B cell (primary cell): ENCODE results near the gene NOS2. TPM values are rescaled to one million over a fixed set of nuclear protein-coding genes. Genes with fewer than 3 reads are reported as not detected.

Source experiments
- ATAC-seq: fragments of 200-7000 bp; cut with Tn5 transposase; one replicate; pipeline ENCODE4 v1.10.0; 2021; ENCODE audit warnings: low read depth, mild to moderate bottlenecking, moderate number of reproducible peaks, moderate library complexity
- CTCF ChIA-PET: fragments of 350-600 bp; sonication (Branson Sonifier 250); formaldehyde crosslinking; loops from one replicate; lab custom pipeline; 2021; ENCODE audit warnings: antibody characterized with exemption, inconsistent platforms; lab: Charles Lee
- POLR2A ChIA-PET: fragments of 350-600 bp; sonication (Branson Sonifier 250); formaldehyde crosslinking; loops from one replicate; lab custom pipeline; 2021; ENCODE audit warnings: antibody characterized with exemption; lab: Charles Lee
- DNase-seq: peaks from one replicate; pipeline ENCODE4 v3.0.0; 2013
- H2AFZ ChIP-seq: 2 replicates; pipeline ENCODE4 v1.6.1; 2012; ENCODE audit warnings: mild to moderate bottlenecking, low read depth, low read length; ENCODE audit not compliant: insufficient read depth, poor library complexity, severe bottlenecking
- H3K27ac ChIP-seq, 2 donors: 1 replicate in 1 of 2; 2 replicates in 1 of 2; pipeline ENCODE4 v1.5.1; 2012 to 2013; ENCODE audit warnings: low read length in 2 of 2, mild to moderate bottlenecking in 2 of 2, moderate library complexity in 1 of 2
- H3K27me3 ChIP-seq, 4 experiments: fragments of 200-600 bp in 1 of 4; sonication (generic) in 1 of 4; replicated peaks in 1 of 4; 1 replicate in 2 of 4; 2 replicates in 2 of 4; pipeline versions ENCODE4 v1.6.1 to v1.7.0; 2013 to 2016; ENCODE audit warnings: low read length in 3 of 4, mild to moderate bottlenecking in 2 of 4, mixed read lengths in 1 of 4, moderate library complexity in 1 of 4; ENCODE audit not compliant: insufficient read depth in 4 of 4, control insufficient read depth in 3 of 4; ENCODE audit errors: control extremely low read depth in 1 of 4
- H3K36me3 ChIP-seq, 2 experiments: replicated peaks in 1 of 2; 1 replicate in 1 of 2; 2 replicates in 1 of 2; pipeline versions ENCODE4 v1.6.1 to v1.7.1; 2013; ENCODE audit warnings: low read length in 1 of 2; ENCODE audit not compliant: insufficient read depth in 2 of 2, control insufficient read depth in 1 of 2; ENCODE audit errors: control extremely low read depth in 1 of 2, extremely low read depth in 1 of 2
- H3K4me1 ChIP-seq, 2 donors: fragments of 200-600 bp in 1 of 2; sonication (generic) in 1 of 2; 1 replicate in 1 of 2; 2 replicates in 1 of 2; pipeline versions ENCODE4 v1.5.1 to v1.6.1; 2013 to 2017; ENCODE audit warnings: low read length in 2 of 2; ENCODE audit not compliant: control insufficient read depth in 2 of 2, insufficient read depth in 2 of 2
- H3K4me2 ChIP-seq: replicated peaks from 2 replicates; pipeline ENCODE3; 2012; ENCODE audit warnings: mild to moderate bottlenecking, low read depth, low read length; ENCODE audit not compliant: poor library complexity, severe bottlenecking
- H3K4me3 ChIP-seq, 5 experiments: fragments of 200-600 bp in 1 of 5; sonication (generic) in 1 of 5; 1 replicate in 3 of 5; 2 replicates in 2 of 5; pipeline versions ENCODE4 v1.5.1 to v1.7.0; 2011 to 2016; ENCODE audit warnings: low read length in 4 of 5, mild to moderate bottlenecking in 4 of 5, low read depth in 2 of 5, control low read depth in 1 of 5, moderate library complexity in 1 of 5; ENCODE audit not compliant: insufficient read depth in 1 of 5; ENCODE audit errors: control extremely low read depth in 1 of 5, extremely low read depth in 1 of 5
- H3K79me2 ChIP-seq: fragments of 200-600 bp; sonication (generic); one replicate; pipeline ENCODE4 v1.6.0; 2016; ENCODE audit warnings: low read length; ENCODE audit not compliant: control insufficient read depth, insufficient read depth
- H3K9ac ChIP-seq: fragments of 200-600 bp; sonication (generic); 2 replicates; pipeline ENCODE4 v1.6.1; 2017; ENCODE audit warnings: mild to moderate bottlenecking, low read length, moderate library complexity
- H3K9me3 ChIP-seq, 3 donors: one replicate each; pipeline versions ENCODE4 v1.6.1 to v1.7.1; 2013; ENCODE audit warnings: low read length in 2 of 3; ENCODE audit not compliant: control insufficient read depth in 2 of 3, insufficient read depth in 1 of 3; ENCODE audit errors: control extremely low read depth in 1 of 3
- H4K20me1 ChIP-seq: 2 replicates; pipeline ENCODE4 v1.6.0; 2012; ENCODE audit warnings: mild to moderate bottlenecking, low read length; ENCODE audit not compliant: insufficient read depth, control insufficient read depth, poor library complexity, severe bottlenecking
- H3K27ac Mint-ChIP-seq: one replicate; pipeline ENCODE4 v1.8.0; 2021; ENCODE audit warnings: mixed read lengths
- H3K27me3 Mint-ChIP-seq: one replicate; pipeline ENCODE4 v1.8.0; 2021; ENCODE audit warnings: mixed read lengths
- H3K4me1 Mint-ChIP-seq: one replicate; pipeline ENCODE4 v1.8.0; 2021; ENCODE audit warnings: mixed read lengths
- H3K4me3 Mint-ChIP-seq: one replicate; pipeline ENCODE4 v1.8.0; 2021; ENCODE audit warnings: mixed read lengths
- H3K9me3 Mint-ChIP-seq: one replicate; pipeline ENCODE4 v1.8.0; 2022; ENCODE audit warnings: mixed read lengths; ENCODE audit not compliant: insufficient read depth
- CTCF ChIP-seq: fragments of 200-600 bp; IDR thresholded peaks from one replicate; pipeline ENCODE4 v1.8.0; 2022; ENCODE audit warnings: antibody characterized with exemption, mild to moderate bottlenecking
- EZH2 ChIP-seq: IDR thresholded peaks from 2 replicates; pipeline ENCODE4 v1.6.1; 2012; ENCODE audit warnings: borderline replicate concordance, low read depth, mild to moderate bottlenecking, moderate library complexity, low read length; ENCODE audit not compliant: insufficient read depth, poor library complexity, severe bottlenecking
- WGBS: methylation state at CpG from one replicate; pipeline ENCODE4 v1.1.5; 2013; ENCODE audit warnings: missing lambda C conversion rate; ENCODE audit not compliant: insufficient coverage; 5-methylcytosine and 5-hydroxymethylcytosine counted together
- intact Hi-C: fragments of 100-400 bp; cut with micrococcal nuclease; formaldehyde crosslinking; loops from one replicate; pipeline ENCODE4 v1.10.0; 2022
- polyA plus RNA-seq: library from polyadenylated mRNA; depleted of rRNA; stranded (reverse); fragments of >200 nt; gene quantifications from 2 replicates; pipeline ENCODE4 v1.2.3, GENCODE V29; 2012
- total RNA-seq, 2 donors: library from RNA; stranded (reverse); fragments of 120-200 nt in 1 of 2; gene quantifications; 1 replicate in 1 of 2; 2 replicates in 1 of 2; pipeline versions ENCODE4 v1.2.3 to v1.2.4, GENCODE V29; 2013 to 2022

NOS2 gene
- total and polyA plus RNA-seq, 2 donors (not counting 1 experiment from before 2014, with no cell fraction given), result 0.12 TPM

DNA sequence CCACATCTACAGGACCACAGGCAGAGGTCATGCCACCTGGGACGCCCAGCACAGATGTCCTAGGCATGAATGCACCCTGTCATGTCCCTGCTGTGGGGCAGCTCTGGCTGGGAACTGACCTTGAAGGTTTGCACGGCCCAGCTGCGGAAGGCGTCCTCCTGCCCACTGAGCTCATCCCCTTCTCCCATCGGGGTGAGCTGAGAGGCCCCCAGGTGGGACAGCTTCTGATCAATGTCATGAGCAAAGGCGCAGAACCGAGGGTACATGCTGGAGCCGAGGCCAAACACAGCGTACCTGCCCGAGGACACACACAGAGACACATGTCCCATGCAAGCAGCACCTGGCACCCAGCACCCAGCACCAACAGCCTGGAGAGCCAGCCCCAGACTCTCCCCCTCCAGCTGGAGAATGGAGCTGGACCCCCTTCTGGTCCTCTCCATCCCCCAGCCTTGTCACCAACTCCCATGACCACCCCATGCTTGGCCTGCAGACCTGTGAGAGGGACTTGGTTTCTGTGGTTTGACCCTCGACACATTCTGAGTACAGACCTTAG, 31.4 kb downstream of the NOS2 start:
- Histone ChIP-seq H3K79me2 (no peaks in the 10 kb centered on the region), H3K9me3 (no peaks in the 10 kb centered on the region), H3K4me3 (no peak overlapping the region), H3K4me2 (no peak overlapping the region), H2AFZ (no peak overlapping the region), H3K9ac (no peak overlapping the region), H3K27me3 (no peaks in the 10 kb centered on the region), H3K4me1 (no peaks in the 10 kb centered on the region), H4K20me1 (no peaks in the 10 kb centered on the region), H3K36me3 (no peaks in the 10 kb centered on the region), H3K27ac (no peak overlapping the region)
- no peaks in the 10 kb centered on the region for H3K9me3 Mint-ChIP-seq
- no peak overlapping the region for H3K27ac Mint-ChIP-seq
- CTCF ChIA-PET, result interaction anchor here (0.6 to 1.5 kb wide), 6 partner anchors 8 to 427 kb away, joined by 3 to 5 read pairs (median 4); no protein-coding TSS in a partner anchor
- 90% methylated on average over 11 of the region's 11 CpGs for WGBS
- DNase-seq, result no peak
- POLR2A ChIA-PET, result no interaction called here
- no peak for TF ChIP-seq EZH2
- no peak for TF ChIP-seq CTCF
- no peaks in the 10 kb centered on the region for H3K4me1 Mint-ChIP-seq
- ATAC-seq, result no peak
- intact Hi-C loops, result no loop called here
- H3K4me3 Mint-ChIP-seq, result no peak overlapping the region
- no peaks in the 10 kb centered on the region for H3K27me3 Mint-ChIP-seq

- Histone ChIP-seq H3K4me1 (no peaks in the 10 kb centered on the region), H3K9ac (no peak overlapping the region), H2AFZ (no peak overlapping the region), H3K4me3 (no peak overlapping the region), H3K27me3 (no peaks in the 10 kb centered on the region), H3K79me2 (no peaks in the 10 kb centered on the region), H4K20me1 (no peaks in the 10 kb centered on the region), H3K36me3 (no peaks in the 10 kb centered on the region), H3K4me2 (no peak overlapping the region), H3K27ac (no peak overlapping the region), H3K9me3 (no peaks in the 10 kb centered on the region)
- peaks cover 7% of the 10 kb centered on the region for H3K27me3 Mint-ChIP-seq
- no peaks in the 10 kb centered on the region for H3K4me1 Mint-ChIP-seq
- TF ChIP-seq EZH2 (no peak), CTCF (no peak)
- no peak overlapping the region for H3K27ac Mint-ChIP-seq
- intact Hi-C loops, result no loop called here
- CTCF ChIA-PET, result interaction anchor here (1.4 kb wide), 1 partner anchor 113 kb away, joined by 3 read pairs; no protein-coding TSS in a partner anchor
- POLR2A ChIA-PET, result no interaction called here
- DNase-seq (no peak), ATAC-seq (no peak)
- no peaks in the 10 kb centered on the region for H3K9me3 Mint-ChIP-seq
- 94% methylated on average over 11 of the region's 12 CpGs for WGBS
- no peak overlapping the region for H3K4me3 Mint-ChIP-seq
Observed at GRCh38 chr17:27766438-27766837, 33.9 kb downstream of the NOS2 start.
